Transverse colon (tissue), 4 donors: ENCODE measurements around the gene BAZ1A. TPM values are rescaled to one million over a fixed set of nuclear protein-coding genes. Genes with fewer than 3 reads are reported as not detected.
"Not testable (repeated sequence)": the region's sequence is repeated elsewhere in the genome, so short reads cannot be mapped to it uniquely, and the experiment has no call there.

Experiments
- DNase-seq: peaks from one replicate; pipeline ENCODE4 v3.0.0-alpha.2; 2019
- H3K27ac ChIP-seq, 4 donors: fragments of 200-600 bp; sonication (generic); 2 replicates each; pipeline ENCODE4 v1.5.1; 2016 to 2018; ENCODE audit warnings: inconsistent platforms in 4 of 4
- H3K27me3 ChIP-seq: fragments of 200-600 bp; sonication (generic); 2 replicates; pipeline ENCODE4 v1.5.1; 2017; ENCODE audit warnings: inconsistent platforms
- H3K36me3 ChIP-seq, 4 donors: fragments of 200-600 bp; sonication (generic); 2 replicates each; pipeline ENCODE4 v1.5.1; 2017 to 2019; ENCODE audit warnings: inconsistent platforms in 4 of 4
- H3K4me1 ChIP-seq, 4 donors: fragments of 200-600 bp; sonication (generic); 2 replicates each; pipeline ENCODE4 v1.5.1; 2017 to 2020; ENCODE audit warnings: inconsistent platforms in 4 of 4
- H3K4me3 ChIP-seq, 4 donors: fragments of 200-600 bp; sonication (generic); 1 replicate in 1 of 4; 2 replicates in 3 of 4; pipeline versions ENCODE4 v1.5.1 to v1.6.1; 2017 to 2019; ENCODE audit warnings: inconsistent platforms in 4 of 4
- H3K9me3 ChIP-seq, 2 donors: fragments of 200-600 bp; sonication (generic); 2 replicates each; pipeline ENCODE4 v1.5.1; 2017 to 2019; ENCODE audit warnings: inconsistent platforms in 2 of 2
- EP300 ChIP-seq: sonication (generic); formaldehyde crosslinking; IDR thresholded peaks from one replicate; pipeline ENCODE4 v1.6.1; 2017; ENCODE audit warnings: antibody characterized with exemption, low read depth
- POLR2A ChIP-seq: fragments of 450-650 bp; IDR thresholded peaks from one replicate; pipeline ENCODE4 v1.6.1; 2016; ENCODE audit warnings: antibody characterized with exemption, mild to moderate bottlenecking, moderate library complexity
- POLR2AphosphoS5 ChIP-seq, 3 donors: sonication (generic); formaldehyde crosslinking; IDR thresholded peaks; one replicate each; pipeline ENCODE4 v1.6.1; 2016; ENCODE audit warnings: antibody characterized with exemption in 3 of 3
- WGBS, 2 donors: methylation state at CpG; one replicate each; pipeline ENCODE4 v1.1.5; 2018; ENCODE audit warnings: low coverage in 1 of 2; 5-methylcytosine and 5-hydroxymethylcytosine counted together
- in situ Hi-C, 4 donors: fragments of 200-750 bp; cut with MboI; loops; one replicate each; pipeline versions ENCODE4 v1.15.0 to v1.15.1; 2017; ENCODE audit warnings: low sequenced_read_pairs in 3 of 4, low pct_ligation_motif_present in 1 of 4, low pct_unique_long_range_greater_than_20kb in 1 of 4
- intact Hi-C: fragments of 100-400 bp; cut with DNase I; formaldehyde crosslinking; loops from one replicate; pipeline ENCODE4 v1.15.1; 2023; ENCODE audit warnings: low total_unique reads
- total RNA-seq, 4 donors: library from RNA; depleted of rRNA; stranded (reverse); fragments of >200 nt; gene quantifications; one replicate each; pipeline ENCODE4 v1.1.0, GENCODE V29; 2016
- TF ChIP-seq, protein P1 (sequence below), 5 experiments: fragments of 200-600 bp in 3 of 5; fragments of 450-650 bp in 2 of 5; sonication (generic) in 3 of 5; IDR thresholded peaks; 1 replicate in 2 of 5; 2 replicates in 3 of 5; pipeline ENCODE4 v1.5.1; 2016 to 2017; ENCODE audit warnings: antibody characterized with exemption in 5 of 5, inconsistent platforms in 3 of 5, mild to moderate bottlenecking in 2 of 5, moderate library complexity in 1 of 5

Gene BAZ1A
- total RNA-seq, 4 donors from 2014 or later = 25.8 to 48.1 (median 41.0) TPM

DNA sequence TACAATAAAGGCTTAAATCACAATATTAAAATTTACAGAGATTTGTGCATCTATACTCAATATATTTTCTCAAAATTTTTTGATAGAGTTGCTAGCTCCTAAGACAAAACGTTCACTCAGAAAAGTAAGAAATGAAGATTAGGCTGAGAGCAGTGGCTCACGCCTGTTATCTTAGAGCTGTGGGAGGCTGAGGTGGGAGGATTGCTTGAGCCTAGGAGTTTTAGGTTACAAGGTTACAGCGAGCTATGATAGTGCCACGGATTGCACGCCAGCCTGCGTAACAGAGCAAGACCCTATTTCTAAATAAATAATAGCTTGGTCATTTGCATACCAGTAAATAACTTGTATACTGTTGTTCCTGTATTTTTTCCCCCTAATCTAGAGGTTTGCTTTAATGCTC, 125.8 kb downstream of the BAZ1A start:
- 90 to 92% methylated on average over 6 of the region's 6 CpGs for WGBS, 2 donors
- TF ChIP-seq, protein P1, sequence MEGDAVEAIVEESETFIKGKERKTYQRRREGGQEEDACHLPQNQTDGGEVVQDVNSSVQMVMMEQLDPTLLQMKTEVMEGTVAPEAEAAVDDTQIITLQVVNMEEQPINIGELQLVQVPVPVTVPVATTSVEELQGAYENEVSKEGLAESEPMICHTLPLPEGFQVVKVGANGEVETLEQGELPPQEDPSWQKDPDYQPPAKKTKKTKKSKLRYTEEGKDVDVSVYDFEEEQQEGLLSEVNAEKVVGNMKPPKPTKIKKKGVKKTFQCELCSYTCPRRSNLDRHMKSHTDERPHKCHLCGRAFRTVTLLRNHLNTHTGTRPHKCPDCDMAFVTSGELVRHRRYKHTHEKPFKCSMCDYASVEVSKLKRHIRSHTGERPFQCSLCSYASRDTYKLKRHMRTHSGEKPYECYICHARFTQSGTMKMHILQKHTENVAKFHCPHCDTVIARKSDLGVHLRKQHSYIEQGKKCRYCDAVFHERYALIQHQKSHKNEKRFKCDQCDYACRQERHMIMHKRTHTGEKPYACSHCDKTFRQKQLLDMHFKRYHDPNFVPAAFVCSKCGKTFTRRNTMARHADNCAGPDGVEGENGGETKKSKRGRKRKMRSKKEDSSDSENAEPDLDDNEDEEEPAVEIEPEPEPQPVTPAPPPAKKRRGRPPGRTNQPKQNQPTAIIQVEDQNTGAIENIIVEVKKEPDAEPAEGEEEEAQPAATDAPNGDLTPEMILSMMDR (IDR thresholded peaks at IDR 0.05) = no peak
- TF ChIP-seq POLR2A = no peak
- no peak for TF ChIP-seq EP300
- no peak for TF ChIP-seq POLR2AphosphoS5 (IDR thresholded peaks at IDR 0.05)
- intact Hi-C loops (no loop called here), in situ Hi-C loops (no loop called here)
- no peaks in the 10 kb centered on the region for H3K27me3 ChIP-seq
- H3K36me3 ChIP-seq = peaks cover 0 to 17% (median 0%) of the 10 kb centered on the region in 4 donors
- no peaks in the 10 kb centered on the region for H3K9me3 ChIP-seq
- no peak overlapping the region for H3K4me3 ChIP-seq
- H3K4me1 ChIP-seq = no peaks in the 10 kb centered on the region
- no peak overlapping the region for H3K27ac ChIP-seq
- DNase-seq = no peak

DNA sequence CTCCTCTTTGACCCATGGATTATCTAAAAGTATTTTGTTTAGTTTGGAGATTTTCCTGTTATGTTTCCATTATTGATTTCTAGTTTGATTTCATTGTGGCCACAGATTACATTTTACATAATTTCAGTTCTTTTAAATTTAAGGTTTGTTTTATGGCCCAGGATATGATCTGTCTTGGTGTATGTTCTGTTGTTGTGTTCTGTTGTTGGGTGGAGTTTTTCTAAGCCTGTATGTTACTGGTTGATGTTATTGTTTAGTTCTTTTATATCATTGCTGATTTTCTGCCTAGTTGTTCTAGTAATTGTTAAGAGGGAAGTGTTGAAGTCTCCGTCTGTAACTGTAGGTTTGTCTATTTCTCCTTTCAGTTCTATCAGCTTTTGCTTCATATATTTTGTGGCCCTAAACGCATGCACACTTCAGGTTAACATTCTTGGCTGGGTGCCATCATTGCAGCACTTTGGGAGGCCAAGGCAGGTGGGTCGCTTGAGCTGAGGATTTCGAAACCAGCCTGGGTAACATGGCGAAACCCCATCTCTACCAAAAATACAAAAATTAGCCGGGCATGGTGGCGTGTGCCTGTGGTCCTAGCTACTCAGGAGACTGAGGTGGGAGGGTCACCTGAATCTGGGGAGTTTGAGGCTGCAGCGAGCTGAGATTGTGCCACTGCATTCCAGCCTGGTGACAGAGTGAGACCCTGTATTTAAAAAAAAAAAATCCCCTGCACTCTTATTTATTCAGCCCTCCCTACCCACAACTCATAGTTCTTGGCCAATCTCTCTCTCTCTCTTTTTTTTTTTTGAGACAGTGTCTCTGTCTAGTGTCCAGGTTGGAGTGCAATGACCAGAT, 132.7 kb downstream of the BAZ1A start:
- no peaks in the 10 kb centered on the region for H3K4me1 ChIP-seq
- H3K4me3 ChIP-seq = no peak overlapping the region
- H3K36me3 ChIP-seq = no peaks in the 10 kb centered on the region
- no peak for DNase-seq
- 73 to 83% methylated on average over 5 to 8 of the region's 8 CpGs for whole genome bisulfite sequencing, 2 donors
- TF ChIP-seq, protein P1 (IDR thresholded peaks at IDR 0.05) = no peak
- TF ChIP-seq EP300 = no peak
- no peak for TF ChIP-seq POLR2AphosphoS5 (IDR thresholded peaks at IDR 0.05)
- TF ChIP-seq POLR2A = no peak
- in situ Hi-C loops = no loop called here
- intact Hi-C loops = no loop called here
- H3K27me3 ChIP-seq = no peaks in the 10 kb centered on the region
- H3K9me3 ChIP-seq = no peaks in the 10 kb centered on the region
- no peak overlapping the region for H3K27ac ChIP-seq

DNA sequence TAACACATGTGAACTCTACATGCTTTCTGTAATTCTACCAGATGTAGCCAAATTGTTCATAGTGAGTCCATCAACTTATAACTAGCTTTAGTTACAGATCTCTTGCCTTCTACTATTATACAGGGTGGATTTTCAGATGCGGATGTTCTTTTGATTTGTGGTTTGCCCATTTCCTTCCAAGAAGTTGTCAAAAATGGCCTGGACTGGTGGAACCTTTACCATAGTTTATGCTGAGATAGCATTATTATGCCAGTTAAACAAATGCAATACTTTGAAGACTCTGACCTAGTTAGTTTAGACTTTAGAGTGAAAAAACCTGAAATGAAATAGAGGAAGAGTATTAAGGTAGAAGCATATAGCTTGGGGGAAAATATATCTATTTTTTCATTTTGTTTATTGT, 133.3 kb downstream of the BAZ1A start:
- intact Hi-C loops (no loop called here), in situ Hi-C loops (no loop called here)
- no peaks in the 10 kb centered on the region for H3K9me3 ChIP-seq
- no peak for TF ChIP-seq POLR2AphosphoS5 (IDR thresholded peaks at IDR 0.05)
- TF ChIP-seq, protein P1 (IDR thresholded peaks at IDR 0.05) = no peak
- TF ChIP-seq POLR2A = no peak
- H3K27ac ChIP-seq = no peak overlapping the region
- no peak for DNase-seq
- no peak overlapping the region for H3K4me3 ChIP-seq
- WGBS, 2 donors = 80 to 85% methylated on average over 1 of the region's 1 CpG
- no peaks in the 10 kb centered on the region for H3K4me1 ChIP-seq
- no peaks in the 10 kb centered on the region for H3K36me3 ChIP-seq
- H3K27me3 ChIP-seq = no peaks in the 10 kb centered on the region

DNA sequence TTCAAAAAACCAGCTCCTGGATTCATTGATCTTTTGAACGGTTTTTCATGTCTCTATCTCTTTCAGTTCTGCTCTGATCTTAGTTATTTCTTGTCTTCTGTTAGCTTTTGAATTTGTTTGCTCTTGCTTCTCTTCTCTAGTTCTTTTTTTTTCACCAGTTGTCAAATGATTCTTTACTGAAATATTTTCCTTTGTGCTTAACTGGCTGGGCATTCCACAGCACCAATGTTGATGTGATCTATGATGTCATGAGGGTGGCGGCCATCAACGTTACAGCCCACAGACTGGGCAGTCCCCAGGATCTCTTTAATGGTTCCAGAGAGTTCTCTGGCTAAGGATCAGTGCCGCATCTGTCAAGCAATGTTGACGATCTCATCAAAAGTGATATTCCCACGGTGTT, 135.0 kb downstream of the BAZ1A start:
- H3K27me3 ChIP-seq, DNase-seq, H3K9me3 ChIP-seq, H3K27ac ChIP-seq, H3K4me1 ChIP-seq, H3K4me3 ChIP-seq, in situ Hi-C loops, intact Hi-C loops, H3K36me3 ChIP-seq: not testable (repeated sequence)
- WGBS, 2 donors = 88 to 90% methylated on average over 6 of the region's 6 CpGs

DNA sequence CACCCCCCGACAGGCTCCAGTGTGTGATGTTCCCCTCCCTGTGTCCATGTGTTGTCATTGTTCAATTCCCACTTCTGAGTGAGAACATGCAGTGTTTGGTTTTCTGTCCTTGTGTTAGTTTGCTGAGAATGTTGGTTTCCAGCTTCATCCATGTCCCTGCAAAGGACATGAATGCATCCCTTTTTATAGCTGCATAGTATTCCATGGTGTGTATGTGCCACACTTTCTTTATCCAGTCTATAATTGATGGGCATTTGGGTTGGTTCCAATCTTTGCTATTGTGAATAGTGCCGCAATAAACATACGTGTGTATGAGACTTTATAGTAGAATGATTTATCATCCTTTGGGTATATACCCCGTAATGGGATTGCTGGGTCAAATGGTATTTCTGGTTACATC, 138.1 kb downstream of the BAZ1A start:
- H3K27ac ChIP-seq, H3K4me3 ChIP-seq, intact Hi-C loops, DNase-seq, H3K27me3 ChIP-seq, in situ Hi-C loops, H3K4me1 ChIP-seq, H3K9me3 ChIP-seq, H3K36me3 ChIP-seq: not testable (repeated sequence)
- 87% methylated on average over 4 of the region's 4 CpGs; no CpG with 5 or more reads in 1 of the 2 donors for WGBS, 2 donors
